Measurements from ENCODE around the gene PLEKHG3. TPM values are rescaled to one million over a fixed set of nuclear protein-coding genes. Genes with fewer than 3 reads are reported as not detected.

Gene PLEKHG3
- total and polyA plus RNA-seq, 2 of the 4 experiments (the other 2 are of a cell fraction) = 8.2 to 8.4 TPM

DNA sequence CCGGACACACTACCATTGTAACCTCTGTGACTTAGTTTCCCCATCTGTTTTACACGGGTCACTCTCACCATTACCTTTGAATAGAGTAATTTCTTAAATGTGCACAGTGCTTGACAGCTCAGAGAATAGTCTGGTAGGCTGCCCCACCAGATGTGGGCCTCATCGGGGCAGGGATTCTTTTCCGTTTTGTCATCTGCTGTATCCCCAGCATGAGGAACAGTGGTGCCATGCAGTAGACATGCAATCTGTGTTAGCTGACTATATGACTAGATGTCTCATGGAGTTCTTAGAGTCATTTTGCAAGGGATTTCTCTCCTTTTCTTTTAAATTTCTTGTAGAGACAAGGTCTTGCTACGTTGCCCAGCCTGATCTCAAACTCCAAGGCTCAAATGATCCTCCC lies 44.9 kb upstream of the PLEKHG3 start:
- H3K9me3 ChIP-seq (ENCODE audit: control insufficient read depth, insufficient read depth, low read length) = no peaks in the 10 kb centered on the region
- no peak overlapping the region for H2AK9ac ChIP-seq (replicated peaks; ENCODE audit: low read depth, low read length, poor library complexity)
- no peak overlapping the region for H3K23ac ChIP-seq (ENCODE audit: low read depth, low read length)
- H3K14ac ChIP-seq (replicated peaks; ENCODE audit: low read depth, low read length) = no peak overlapping the region; the same call in 1 of the 2 replicates
- peak overlapping the region; percentile 56 for H2AFZ ChIP-seq (replicated peaks; ENCODE audit: low read length, poor library complexity)
- no peaks in the 10 kb centered on the region for H3K36me3 ChIP-seq (ENCODE audit: control insufficient read depth, insufficient read depth, low read length)
- intact Hi-C loops (cut with micrococcal nuclease) = no loop called here
- no peaks in the 10 kb centered on the region; the same call in 1 of the 2 replicates for H4K20me1 ChIP-seq (ENCODE audit: insufficient read depth, low read length)
- H3K9me1 ChIP-seq (ENCODE audit: insufficient read depth, low read length) = peaks cover 6% of the 10 kb centered on the region; the same call in 1 of the 2 replicates
- POLR2A ChIA-PET (ENCODE audit: unreplicated experiment) = no interaction called here
- H3K79me1 ChIP-seq (ENCODE audit: low read depth in 1 of 2, low read length in 2 of 2) = no peaks in the 10 kb centered on the region; a peak in 1 of 4 replicates
- no peak for TF ChIP-seq SMC3 (IDR thresholded peaks at IDR 0.05; ENCODE audit: low read depth, low read length)
- no peak for TF ChIP-seq MAZ (IDR thresholded peaks at IDR 0.05; ENCODE audit: borderline replicate concordance, low read depth, low read length)
- no peak for TF ChIP-seq FOS (IDR thresholded peaks at IDR 0.05; ENCODE audit: low read depth, low read length)
- TF ChIP-seq, protein P1, sequence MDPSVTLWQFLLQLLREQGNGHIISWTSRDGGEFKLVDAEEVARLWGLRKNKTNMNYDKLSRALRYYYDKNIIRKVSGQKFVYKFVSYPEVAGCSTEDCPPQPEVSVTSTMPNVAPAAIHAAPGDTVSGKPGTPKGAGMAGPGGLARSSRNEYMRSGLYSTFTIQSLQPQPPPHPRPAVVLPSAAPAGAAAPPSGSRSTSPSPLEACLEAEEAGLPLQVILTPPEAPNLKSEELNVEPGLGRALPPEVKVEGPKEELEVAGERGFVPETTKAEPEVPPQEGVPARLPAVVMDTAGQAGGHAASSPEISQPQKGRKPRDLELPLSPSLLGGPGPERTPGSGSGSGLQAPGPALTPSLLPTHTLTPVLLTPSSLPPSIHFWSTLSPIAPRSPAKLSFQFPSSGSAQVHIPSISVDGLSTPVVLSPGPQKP (IDR thresholded peaks at IDR 0.05; ENCODE audit: borderline replicate concordance, low read depth, low read length) = no peak
- TF ChIP-seq, protein P2, sequence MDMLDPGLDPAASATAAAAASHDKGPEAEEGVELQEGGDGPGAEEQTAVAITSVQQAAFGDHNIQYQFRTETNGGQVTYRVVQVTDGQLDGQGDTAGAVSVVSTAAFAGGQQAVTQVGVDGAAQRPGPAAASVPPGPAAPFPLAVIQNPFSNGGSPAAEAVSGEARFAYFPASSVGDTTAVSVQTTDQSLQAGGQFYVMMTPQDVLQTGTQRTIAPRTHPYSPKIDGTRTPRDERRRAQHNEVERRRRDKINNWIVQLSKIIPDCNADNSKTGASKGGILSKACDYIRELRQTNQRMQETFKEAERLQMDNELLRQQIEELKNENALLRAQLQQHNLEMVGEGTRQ (IDR thresholded peaks at IDR 0.05; ENCODE audit: low read depth, low read length) = no peak
- TF ChIP-seq POLR2A (IDR thresholded peaks at IDR 0.05; ENCODE audit: low read depth, low read length) = no peak
- no peak for TF ChIP-seq BHLHE40 (IDR thresholded peaks at IDR 0.05; ENCODE audit: low read depth, low read length)
- no TSS peak for BruUV-seq (replicated peaks)
- H2BK15ac ChIP-seq (ENCODE audit: low read depth, low read length) = no peak overlapping the region
- no peak overlapping the region for H3K18ac ChIP-seq (ENCODE audit: low read depth, low read length)
- H3K27me3 ChIP-seq (ENCODE audit: control insufficient read depth, insufficient read depth, low read length) = no peaks in the 10 kb centered on the region; the same call in 1 of the 2 replicates
- H2BK120ac ChIP-seq (ENCODE audit: low read depth, low read length) = no peak overlapping the region
- no peak for DNase-seq
- H4K5ac ChIP-seq (ENCODE audit: low read depth, low read length) = no peak overlapping the region
- in situ Hi-C loops (cut with MboI; ENCODE audit: low sequenced_read_pairs) = no loop called here
- CTCF ChIA-PET = no interaction called here
- H3K4me3 ChIP-seq (ENCODE audit: insufficient read depth, low read depth, low read length) = no peak overlapping the region
- no peak overlapping the region for H2AK5ac ChIP-seq (ENCODE audit: low read depth, low read length)
- no peak overlapping the region for H4K8ac ChIP-seq (ENCODE audit: low read depth in 2 of 2, low read length in 2 of 2)
- no peak overlapping the region for H2BK20ac ChIP-seq (ENCODE audit: low read depth, low read length)
- ATAC-seq (ENCODE audit: low read depth) = no peak
- no CpG with 5 or more reads among the region's 5 CpGs for WGBS, 2 experiments (ENCODE audit: extremely low coverage in 2 of 2, insufficient read length in 1 of 2)
- H3K4ac ChIP-seq (ENCODE audit: low read depth, low read length) = no peak overlapping the region
- H4K91ac ChIP-seq (ENCODE audit: insufficient read depth, low read depth, low read length) = no peak overlapping the region
- no peak overlapping the region for H3K56ac ChIP-seq (ENCODE audit: extremely low read depth, insufficient read depth, low read length)
- peaks cover 6% of the 10 kb centered on the region for H3K4me1 ChIP-seq (ENCODE audit: control insufficient read depth, insufficient read depth, low read length)
- dilution Hi-C loops (cut with HindIII; ENCODE audit: low sequenced_read_pairs, unreplicated experiment) = no loop called here
- no peak overlapping the region for H3K27ac ChIP-seq (ENCODE audit: insufficient read depth, low read length)
- H2BK5ac ChIP-seq (ENCODE audit: low read depth, low read length, poor library complexity, severe bottlenecking) = no peak overlapping the region
- H3K9ac ChIP-seq (ENCODE audit: low read depth, low read length) = no peak overlapping the region
- no peak overlapping the region for H3K4me2 ChIP-seq (ENCODE audit: low read depth, low read length)
